HL-60 (cell line): ENCODE data around the gene POLR3A.

Experiments
- DNase-seq, 2 experiments: peaks; one replicate each; pipeline ENCODE4 v3.0.0-alpha.2; 2010 to 2020; ENCODE audit warnings: low read depth in 1 of 2, low spot score in 1 of 2
- H3K27ac ChIP-seq: fragments of 250-450 bp; sonication (Bioruptor Pico); replicated peaks from 2 replicates; pipeline ENCODE4 v1.5.1; 2020; ENCODE audit warnings: mild to moderate bottlenecking, moderate library complexity
- H3K27me3 ChIP-seq: fragments of 250-450 bp; sonication (Bioruptor Pico); 2 replicates; pipeline ENCODE4 v1.5.1; 2021; ENCODE audit warnings: mild to moderate bottlenecking, moderate library complexity; ENCODE audit not compliant: insufficient read depth, poor library complexity, severe bottlenecking
- H3K4me3 ChIP-seq: replicated peaks from 2 replicates; pipeline ENCODE4 v1.5.1; 2011; ENCODE audit warnings: mild to moderate bottlenecking, control low read depth, low read length; ENCODE audit not compliant: insufficient read depth
- GABPA ChIP-seq: IDR thresholded peaks from 2 replicates; pipeline ENCODE4 v1.6.1; 2012; ENCODE audit warnings: low read depth
- POLR2AphosphoS5 ChIP-seq: IDR thresholded peaks from 2 replicates; pipeline ENCODE4 v1.6.1; 2012; ENCODE audit warnings: low read depth
- SPI1 ChIP-seq: IDR thresholded peaks from 2 replicates; pipeline ENCODE4 v1.6.1; 2012; ENCODE audit warnings: low read depth, mild to moderate bottlenecking, borderline replicate concordance
- TF ChIP-seq, protein P1 (sequence below): IDR thresholded peaks from one replicate; pipeline ENCODE4 v1.5.1; 2011; ENCODE audit warnings: low read length, control low read depth, inconsistent platforms; ENCODE audit not compliant: insufficient read depth
- TF ChIP-seq, protein P2 (sequence below): IDR thresholded peaks from 2 replicates; pipeline ENCODE4 v1.6.1; 2012; ENCODE audit warnings: low read depth; ENCODE audit not compliant: insufficient replicate concordance

Gene POLR3A

DNA sequence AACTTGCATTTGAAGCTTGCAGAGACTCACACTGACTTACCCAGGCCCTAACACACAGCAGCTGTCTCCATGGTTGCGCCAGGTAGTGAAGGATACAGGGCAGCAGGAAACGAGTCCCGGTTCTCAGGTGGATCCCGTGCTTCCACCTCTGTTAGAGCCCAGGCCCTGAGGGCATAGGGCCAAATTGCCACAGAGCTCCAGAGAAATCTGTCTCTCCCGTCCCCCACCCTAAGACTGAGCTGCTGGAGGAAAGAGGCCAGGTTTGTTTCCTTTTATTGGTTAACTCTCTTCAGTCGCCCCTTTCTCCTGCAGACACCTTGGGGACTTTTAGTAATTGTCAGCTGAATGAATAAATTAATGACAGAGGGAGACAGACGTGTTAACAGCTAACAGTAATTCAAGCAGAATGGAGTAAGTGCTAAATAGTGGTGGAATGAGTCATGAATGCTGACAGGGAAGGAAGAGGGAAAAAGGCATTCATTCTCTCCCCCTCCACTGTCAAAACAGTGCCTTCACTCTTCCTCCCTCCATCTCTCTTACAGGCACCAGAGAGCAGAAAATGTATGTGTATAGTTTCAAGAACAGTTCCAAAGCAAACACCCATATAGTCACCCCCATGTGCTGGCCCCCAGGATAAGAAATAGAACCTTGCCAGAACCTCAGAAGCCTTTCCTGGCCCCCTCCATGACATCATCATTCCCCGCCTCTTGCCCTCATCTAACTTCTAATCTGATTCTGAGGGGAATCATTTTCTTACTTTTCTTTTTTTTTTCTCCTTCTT is 86.0 kb downstream of the POLR3A start:
- no peak for DNase-seq
- TF ChIP-seq, protein P1, sequence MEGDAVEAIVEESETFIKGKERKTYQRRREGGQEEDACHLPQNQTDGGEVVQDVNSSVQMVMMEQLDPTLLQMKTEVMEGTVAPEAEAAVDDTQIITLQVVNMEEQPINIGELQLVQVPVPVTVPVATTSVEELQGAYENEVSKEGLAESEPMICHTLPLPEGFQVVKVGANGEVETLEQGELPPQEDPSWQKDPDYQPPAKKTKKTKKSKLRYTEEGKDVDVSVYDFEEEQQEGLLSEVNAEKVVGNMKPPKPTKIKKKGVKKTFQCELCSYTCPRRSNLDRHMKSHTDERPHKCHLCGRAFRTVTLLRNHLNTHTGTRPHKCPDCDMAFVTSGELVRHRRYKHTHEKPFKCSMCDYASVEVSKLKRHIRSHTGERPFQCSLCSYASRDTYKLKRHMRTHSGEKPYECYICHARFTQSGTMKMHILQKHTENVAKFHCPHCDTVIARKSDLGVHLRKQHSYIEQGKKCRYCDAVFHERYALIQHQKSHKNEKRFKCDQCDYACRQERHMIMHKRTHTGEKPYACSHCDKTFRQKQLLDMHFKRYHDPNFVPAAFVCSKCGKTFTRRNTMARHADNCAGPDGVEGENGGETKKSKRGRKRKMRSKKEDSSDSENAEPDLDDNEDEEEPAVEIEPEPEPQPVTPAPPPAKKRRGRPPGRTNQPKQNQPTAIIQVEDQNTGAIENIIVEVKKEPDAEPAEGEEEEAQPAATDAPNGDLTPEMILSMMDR = no peak
- no peak for TF ChIP-seq SPI1
- no peak for TF ChIP-seq POLR2AphosphoS5
- TF ChIP-seq GABPA = no peak
- TF ChIP-seq, protein P2, sequence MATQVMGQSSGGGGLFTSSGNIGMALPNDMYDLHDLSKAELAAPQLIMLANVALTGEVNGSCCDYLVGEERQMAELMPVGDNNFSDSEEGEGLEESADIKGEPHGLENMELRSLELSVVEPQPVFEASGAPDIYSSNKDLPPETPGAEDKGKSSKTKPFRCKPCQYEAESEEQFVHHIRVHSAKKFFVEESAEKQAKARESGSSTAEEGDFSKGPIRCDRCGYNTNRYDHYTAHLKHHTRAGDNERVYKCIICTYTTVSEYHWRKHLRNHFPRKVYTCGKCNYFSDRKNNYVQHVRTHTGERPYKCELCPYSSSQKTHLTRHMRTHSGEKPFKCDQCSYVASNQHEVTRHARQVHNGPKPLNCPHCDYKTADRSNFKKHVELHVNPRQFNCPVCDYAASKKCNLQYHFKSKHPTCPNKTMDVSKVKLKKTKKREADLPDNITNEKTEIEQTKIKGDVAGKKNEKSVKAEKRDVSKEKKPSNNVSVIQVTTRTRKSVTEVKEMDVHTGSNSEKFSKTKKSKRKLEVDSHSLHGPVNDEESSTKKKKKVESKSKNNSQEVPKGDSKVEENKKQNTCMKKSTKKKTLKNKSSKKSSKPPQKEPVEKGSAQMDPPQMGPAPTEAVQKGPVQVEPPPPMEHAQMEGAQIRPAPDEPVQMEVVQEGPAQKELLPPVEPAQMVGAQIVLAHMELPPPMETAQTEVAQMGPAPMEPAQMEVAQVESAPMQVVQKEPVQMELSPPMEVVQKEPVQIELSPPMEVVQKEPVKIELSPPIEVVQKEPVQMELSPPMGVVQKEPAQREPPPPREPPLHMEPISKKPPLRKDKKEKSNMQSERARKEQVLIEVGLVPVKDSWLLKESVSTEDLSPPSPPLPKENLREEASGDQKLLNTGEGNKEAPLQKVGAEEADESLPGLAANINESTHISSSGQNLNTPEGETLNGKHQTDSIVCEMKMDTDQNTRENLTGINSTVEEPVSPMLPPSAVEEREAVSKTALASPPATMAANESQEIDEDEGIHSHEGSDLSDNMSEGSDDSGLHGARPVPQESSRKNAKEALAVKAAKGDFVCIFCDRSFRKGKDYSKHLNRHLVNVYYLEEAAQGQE = no peak
- H3K27ac ChIP-seq = no peak overlapping the region
- no peaks in the 10 kb centered on the region for H3K27me3 ChIP-seq
- no peak overlapping the region for H3K4me3 ChIP-seq

DNA sequence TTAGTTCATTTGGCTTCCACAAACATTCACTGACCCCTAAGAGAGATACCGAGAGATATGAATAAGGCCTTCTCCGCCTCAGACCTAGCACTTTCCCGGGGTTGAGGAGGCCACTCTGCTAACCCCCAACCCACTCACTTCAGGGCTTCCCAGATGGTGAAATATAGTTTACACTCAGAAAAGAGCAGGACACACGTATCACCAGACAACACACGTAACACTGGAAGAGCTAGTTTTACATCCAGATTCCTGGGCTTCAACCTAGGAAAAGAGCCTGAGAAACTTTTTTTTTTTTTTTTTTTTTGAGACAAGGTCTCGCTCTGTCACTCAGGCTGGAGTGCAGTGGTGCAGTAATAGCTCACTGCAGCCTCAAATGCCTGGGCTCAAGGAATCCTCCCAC is 87.5 kb downstream of the POLR3A start:
- no peak overlapping the region for H3K27ac ChIP-seq
- H3K4me3 ChIP-seq = no peak overlapping the region
- H3K27me3 ChIP-seq = no peaks in the 10 kb centered on the region
- DNase-seq = no peak
- TF ChIP-seq SPI1 (no peak), POLR2AphosphoS5 (no peak), GABPA (no peak)
- TF ChIP-seq, protein P2 = no peak
- TF ChIP-seq, protein P1 = no peak

DNA sequence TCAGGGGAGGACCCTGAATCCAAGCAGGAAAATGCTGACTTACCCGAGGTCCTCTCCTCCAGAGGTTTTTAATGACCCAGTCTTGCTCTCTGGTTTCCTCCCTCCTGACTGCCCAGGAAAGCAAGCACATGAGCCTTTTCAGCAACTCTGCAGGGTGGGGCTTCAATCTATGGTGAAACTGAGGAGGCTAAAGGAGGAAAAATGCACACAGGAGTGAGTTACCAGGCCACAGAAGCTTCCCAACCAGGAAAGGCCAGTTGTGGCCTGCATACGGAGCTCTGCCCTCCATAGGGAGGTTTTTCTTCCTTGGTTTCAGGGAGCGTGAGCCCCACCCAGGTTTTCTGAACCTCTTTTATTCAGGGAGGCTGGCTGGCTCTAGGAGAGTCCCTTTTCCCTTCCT is 88.7 kb downstream of the POLR3A start:
- TF ChIP-seq, protein P1 = no peak
- TF ChIP-seq POLR2AphosphoS5 = no peak
- TF ChIP-seq, protein P2 = no peak
- no peak overlapping the region for H3K27ac ChIP-seq
- DNase-seq = no peak

More for the DNA sequence above, 88.7 kb downstream of the POLR3A start:
- Histone ChIP-seq H3K4me3 (no peak overlapping the region), H3K27me3 (no peaks in the 10 kb centered on the region)
